Common myeloid progenitor, CD34-positive (primary cell): ENCODE results near the gene SAC3D1.

Experiments used
- CTCF ChIA-PET: fragments of 350-600 bp; sonication (Branson Sonifier 250); formaldehyde crosslinking; loops from one replicate; lab custom pipeline; 2021; ENCODE audit warnings: antibody characterized with exemption; lab: Charles Lee
- POLR2A ChIA-PET: fragments of 350-600 bp; sonication (Branson Sonifier 250); formaldehyde crosslinking; loops from one replicate; lab custom pipeline; 2021; ENCODE audit warnings: antibody characterized with exemption; lab: Charles Lee
- DNase-seq, 3 donors: peaks; one replicate each; pipeline versions ENCODE4 v3.0.0 to v3.0.0-alpha.2; 2013
- H3K27ac ChIP-seq, 2 experiments: 1 replicate in 1 of 2; 2 replicates in 1 of 2; pipeline ENCODE4 v1.7.0; 2013; ENCODE audit warnings: inconsistent platforms in 2 of 2, low read length in 2 of 2, mild to moderate bottlenecking in 2 of 2, low read depth in 1 of 2, moderate library complexity in 1 of 2; ENCODE audit not compliant: severe bottlenecking in 2 of 2, insufficient read depth in 1 of 2, poor library complexity in 1 of 2
- H3K27me3 ChIP-seq, 5 experiments: replicated peaks in 2 of 5; 1 replicate in 3 of 5; 2 replicates in 2 of 5; pipeline versions ENCODE4 v1.6.1 to v1.7.0; 2013; ENCODE audit warnings: low read length in 4 of 5, mild to moderate bottlenecking in 2 of 5, moderate library complexity in 2 of 5, inconsistent platforms in 1 of 5; ENCODE audit not compliant: insufficient read depth in 5 of 5, control insufficient read depth in 4 of 5
- H3K36me3 ChIP-seq, 4 experiments: 1 replicate in 2 of 4; 2 replicates in 2 of 4; pipeline versions ENCODE4 v1.6.1 to v1.7.0; 2013; ENCODE audit warnings: low read length in 3 of 4, control low read depth in 1 of 4, mild to moderate bottlenecking in 1 of 4; ENCODE audit not compliant: control insufficient read depth in 4 of 4, insufficient read depth in 4 of 4
- H3K4me1 ChIP-seq, 4 experiments: 1 replicate in 3 of 4; 2 replicates in 1 of 4; pipeline versions ENCODE4 v1.6.1 to v1.7.1; 2013; ENCODE audit warnings: low read length in 3 of 4, mild to moderate bottlenecking in 3 of 4, control low read depth in 1 of 4, inconsistent platforms in 1 of 4, moderate library complexity in 1 of 4; ENCODE audit not compliant: control insufficient read depth in 4 of 4, insufficient read depth in 4 of 4; ENCODE audit errors: control extremely low read depth in 1 of 4
- H3K4me3 ChIP-seq, 7 experiments: 1 replicate in 4 of 7; 2 replicates in 3 of 7; pipeline versions ENCODE4 v1.5.1 to v1.7.0; 2013; ENCODE audit warnings: mild to moderate bottlenecking in 7 of 7, low read length in 6 of 7, moderate library complexity in 6 of 7, inconsistent platforms in 2 of 7, low read depth in 2 of 7, control low read depth in 1 of 7; ENCODE audit not compliant: insufficient read depth in 4 of 7, control insufficient read depth in 1 of 7; ENCODE audit errors: extremely low read depth in 1 of 7
- H3K9me3 ChIP-seq, 5 experiments: 1 replicate in 4 of 5; 2 replicates in 1 of 5; pipeline versions ENCODE4 v1.6.1 to v1.7.1; 2013; ENCODE audit warnings: low read length in 4 of 5, mild to moderate bottlenecking in 2 of 5, inconsistent platforms in 1 of 5, low read depth in 1 of 5, moderate library complexity in 1 of 5; ENCODE audit not compliant: control insufficient read depth in 4 of 5, insufficient read depth in 2 of 5; ENCODE audit errors: control extremely low read depth in 1 of 5
- WGBS: methylation state at CpG from one replicate; pipeline ENCODE4 v1.1.5; 2013; ENCODE audit not compliant: insufficient coverage; 5-methylcytosine and 5-hydroxymethylcytosine counted together

SAC3D1 gene

DNA sequence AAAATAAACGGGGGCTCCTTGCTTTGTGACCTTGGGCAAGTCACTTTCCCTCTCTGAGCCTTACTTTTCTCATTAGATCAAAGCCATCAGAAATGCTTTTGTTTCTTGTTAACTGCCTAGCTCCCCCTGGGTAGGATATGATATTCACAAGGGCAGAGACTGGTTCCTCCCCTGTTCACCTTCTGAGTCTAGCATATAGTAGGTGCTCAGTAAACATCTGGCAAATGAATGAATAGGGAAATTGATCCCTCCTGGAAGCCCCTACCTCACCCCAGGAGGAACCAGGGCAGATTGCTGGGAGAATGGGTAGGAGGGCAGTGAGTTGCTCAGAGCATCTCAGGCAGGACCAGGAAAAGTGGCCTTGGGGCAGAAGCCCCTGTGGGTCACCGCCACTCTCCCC is 6.6 kb upstream of the SAC3D1 start:
- ChIA-PET CTCF (interaction anchor here (0.8 to 2.3 kb wide), 4 partner anchors 8 to 48 kb away, joined by 3 to 6 read pairs (median 3); no protein-coding TSS in a partner anchor), POLR2A (no interaction called here)
- 100% methylated on average over 2 of the region's 2 CpGs for WGBS
- Histone ChIP-seq H3K27ac (no peak overlapping the region), H3K4me1 (peaks cover 0 to under 1% (median 0%) of the 10 kb centered on the region in 4 experiments), H3K9me3 (no peaks in the 10 kb centered on the region), H3K27me3 (no peaks in the 10 kb centered on the region), H3K4me3 (no peak overlapping the region), H3K36me3 (peaks cover 9 to 48% (median 27%) of the 10 kb centered on the region in 4 experiments)
- DNase-seq, result no peak

DNA sequence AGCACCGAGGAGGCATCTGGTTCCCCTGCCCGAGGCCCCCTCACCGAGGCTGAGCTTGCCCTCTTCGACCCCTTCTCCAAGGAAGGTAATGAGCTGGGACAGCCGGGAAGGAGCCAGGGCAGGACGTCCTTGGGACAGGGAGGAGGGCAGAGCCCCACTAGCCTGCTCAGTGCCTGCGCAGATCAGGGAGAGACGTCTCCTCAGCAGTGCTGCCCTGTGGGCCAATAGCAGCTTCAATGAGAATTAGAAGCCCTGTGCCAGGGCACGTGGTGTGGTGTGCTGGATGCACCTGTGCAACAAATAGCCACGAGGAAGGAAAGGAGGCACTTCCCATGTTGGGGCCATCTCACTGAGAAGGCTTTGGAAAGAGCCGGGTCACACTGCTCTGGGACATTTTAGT is 5.4 kb upstream of the SAC3D1 start:
- Histone ChIP-seq H3K36me3 (peaks cover 9 to 48% (median 29%) of the 10 kb centered on the region in 4 experiments), H3K27me3 (no peaks in the 10 kb centered on the region), H3K4me3 (no peak overlapping the region), H3K27ac (no peak overlapping the region), H3K9me3 (no peaks in the 10 kb centered on the region), H3K4me1 (peaks cover 2 to 11% (median 8%) of the 10 kb centered on the region in 4 experiments)
- DNase-seq, result no peak
- WGBS, result 94% methylated on average over 9 of the region's 11 CpGs
- CTCF ChIA-PET, result interaction anchor here (1.1 to 2.3 kb wide), 4 partner anchors 9 to 39 kb away, joined by 3 to 8 read pairs (median 6); partner anchors contain the start of gene SNX15
- POLR2A ChIA-PET, result no interaction called here

DNA sequence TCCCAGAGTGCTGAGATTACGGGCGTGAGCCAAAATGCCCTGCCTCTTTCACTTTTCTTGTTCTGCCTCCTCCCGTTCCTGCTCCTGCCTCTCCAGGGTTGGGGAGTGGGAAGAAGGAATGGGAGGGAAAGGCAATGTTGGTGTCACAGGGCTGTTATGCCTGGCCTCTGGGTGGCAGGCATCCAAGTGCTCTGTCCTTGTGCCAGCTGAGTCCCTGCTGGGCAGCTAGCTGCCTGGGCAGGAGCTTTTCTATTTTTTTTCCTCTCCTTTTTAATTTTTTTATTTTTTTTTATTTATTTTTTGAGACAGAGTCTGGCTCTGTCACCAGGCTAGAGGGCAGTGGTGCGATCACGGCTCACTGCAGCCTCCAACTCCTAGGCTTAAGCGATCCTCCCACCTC is 4.1 kb upstream of the SAC3D1 start:
- CTCF ChIA-PET, result interaction anchor here (1.2 to 2.2 kb wide), 3 partner anchors 22 to 43 kb away, joined by 3 to 8 read pairs (median 5); partner anchors contain the start of gene ARL2
- no peaks in the 10 kb centered on the region for H3K27me3 ChIP-seq

DNA sequence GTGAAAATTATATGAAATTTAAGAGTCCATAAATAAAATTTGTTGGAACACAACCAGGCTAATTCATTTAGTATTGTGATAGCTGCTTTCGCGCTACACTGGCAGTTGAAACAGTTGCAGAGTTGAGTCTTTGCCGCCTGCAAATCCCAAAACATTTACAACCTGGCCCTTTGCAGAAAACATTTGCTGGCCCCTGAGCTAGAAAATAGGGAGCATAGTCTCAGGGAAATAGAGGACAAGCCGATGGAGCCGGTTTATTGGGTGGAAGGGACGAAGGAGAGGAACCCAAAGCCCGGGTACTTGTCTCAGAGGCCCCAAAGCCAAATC is 527 bp upstream of the SAC3D1 start:
- WGBS, result 40% methylated on average over 7 of the region's 7 CpGs
- Histone ChIP-seq H3K36me3 (peaks cover 9 to 41% (median 30%) of the 10 kb centered on the region in 4 experiments), H3K4me3 (peak overlapping the region; percentile 59 to 85 (median 76)), H3K4me1 (peaks cover 2 to 37% (median 22%) of the 10 kb centered on the region in 4 experiments), H3K27ac (peak overlapping the region in 1 of 2 experiments; percentile 75), H3K9me3 (no peaks in the 10 kb centered on the region), H3K27me3 (no peaks in the 10 kb centered on the region)
- ChIA-PET POLR2A (no interaction called here), CTCF (interaction anchor here (0.7 to 2.9 kb wide), 8 partner anchors 11 to 71 kb away, joined by 3 to 13 read pairs (median 4); partner anchors contain the start of genes ARL2, NAALADL1 and TM7SF2)
- no peak for DNase-seq

More for the DNA sequence above, 4.1 kb upstream of the SAC3D1 start:
- no peak overlapping the region for H3K4me3 ChIP-seq
- H3K27ac ChIP-seq, result no peak overlapping the region
- 95% methylated on average over 3 of the region's 6 CpGs for WGBS
- POLR2A ChIA-PET, result no interaction called here
- no peaks in the 10 kb centered on the region for H3K9me3 ChIP-seq
- no peak for DNase-seq
- H3K4me1 ChIP-seq, result peaks cover 2 to 17% (median 16%) of the 10 kb centered on the region in 4 experiments
- H3K36me3 ChIP-seq, result peaks cover 9 to 46% (median 29%) of the 10 kb centered on the region in 4 experiments

DNA sequence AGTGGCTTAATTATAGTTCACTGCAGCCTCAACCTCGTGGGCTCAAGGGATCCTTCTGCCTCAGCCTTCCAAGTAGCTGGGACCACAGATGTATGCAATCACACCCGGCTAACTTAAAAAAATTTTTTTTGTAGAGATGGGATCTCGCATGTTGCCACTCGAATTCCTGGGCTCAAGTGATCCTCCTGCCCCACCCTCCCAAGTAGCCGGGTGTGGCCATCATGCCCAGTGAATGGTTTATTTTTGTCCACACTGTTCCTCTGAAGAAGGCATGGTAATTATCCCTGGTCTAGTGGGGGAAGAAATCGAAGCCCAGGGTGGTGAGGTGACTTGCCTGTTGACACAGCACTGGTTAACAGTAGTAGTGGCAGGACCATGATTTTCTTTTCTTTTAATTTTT is 1.9 kb downstream of the SAC3D1 start:
- Histone ChIP-seq H3K36me3 (peaks cover 8 to 36% (median 23%) of the 10 kb centered on the region in 4 experiments), H3K9me3 (no peaks in the 10 kb centered on the region), H3K4me3 (peak overlapping the region in 1 of 7 experiments; percentile 81), H3K4me1 (peaks cover 4 to 51% (median 43%) of the 10 kb centered on the region in 4 experiments), H3K27me3 (no peaks in the 10 kb centered on the region), H3K27ac (no peak overlapping the region)
- CTCF ChIA-PET, result interaction anchor here (0.8 to 2.5 kb wide), 4 partner anchors 9 to 34 kb away, joined by 3 to 7 read pairs (median 5); partner anchors contain the start of gene NAALADL1
- 100% methylated on average over 5 of the region's 6 CpGs for WGBS
- DNase-seq, result no peak
- POLR2A ChIA-PET, result no interaction called here

DNA sequence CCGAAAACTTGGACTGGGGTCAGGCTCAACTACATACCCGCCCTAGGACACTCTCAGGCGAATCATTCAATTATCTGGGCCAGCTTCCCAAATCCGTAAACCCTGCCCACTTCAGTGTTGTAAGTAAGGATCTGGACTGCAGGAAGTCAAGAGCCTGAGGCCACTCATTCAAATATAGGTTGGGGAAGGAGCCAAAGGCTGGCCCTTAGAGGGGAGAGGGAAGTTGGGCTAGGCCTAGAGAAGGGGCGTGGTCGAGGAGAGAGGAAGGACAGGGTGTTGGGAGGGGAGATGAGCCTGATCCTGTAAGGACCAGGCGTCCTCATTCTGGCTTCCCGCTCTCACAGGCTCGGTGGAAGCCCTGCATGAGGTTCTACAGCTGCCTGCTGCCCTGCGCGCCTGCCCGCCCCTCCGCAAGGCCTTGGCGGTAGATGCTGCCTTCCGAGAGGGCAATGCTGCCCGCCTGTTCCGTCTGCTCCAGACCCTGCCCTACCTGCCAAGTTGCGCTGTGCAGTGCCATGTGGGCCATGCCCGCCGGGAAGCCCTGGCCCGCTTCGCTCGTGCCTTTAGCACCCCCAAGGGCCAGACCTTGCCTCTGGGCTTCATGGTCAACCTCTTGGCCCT is 3.0 kb downstream of the SAC3D1 start:
- Histone ChIP-seq H3K9me3 (no peaks in the 10 kb centered on the region), H3K36me3 (peaks cover 5 to 28% (median 18%) of the 10 kb centered on the region in 4 experiments), H3K4me3 (no peak overlapping the region), H3K4me1 (peaks cover 4 to 54% (median 47%) of the 10 kb centered on the region in 4 experiments), H3K27me3 (no peaks in the 10 kb centered on the region), H3K27ac (no peak overlapping the region)
- POLR2A ChIA-PET, result no interaction called here
- no peak for DNase-seq
- CTCF ChIA-PET, result interaction anchor here (1.5 kb wide), 1 partner anchor 25 kb away, joined by 3 read pairs; no protein-coding TSS in a partner anchor
- WGBS, result 95% methylated on average over 20 of the region's 23 CpGs

DNA sequence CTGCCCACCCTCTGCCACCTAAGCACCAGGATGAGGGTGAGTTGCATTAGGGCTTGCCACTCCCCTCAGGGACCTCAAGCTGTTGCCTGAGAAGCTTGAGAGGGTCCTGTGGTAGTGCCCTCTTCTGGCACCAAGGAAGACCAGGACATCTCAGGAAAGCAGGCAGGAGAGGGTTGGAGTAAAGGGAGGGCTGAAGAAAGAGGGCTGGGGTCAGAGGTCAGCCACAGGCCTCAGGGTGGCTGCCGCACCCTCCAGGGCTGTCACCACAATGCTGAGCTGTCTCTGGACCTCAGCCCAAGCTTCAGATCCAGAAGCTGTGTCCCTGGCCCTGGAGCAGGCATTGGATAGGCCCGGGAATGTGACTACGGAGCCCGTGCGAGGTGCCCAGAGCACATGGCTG is 4.1 kb downstream of the SAC3D1 start:
- Histone ChIP-seq H3K9me3 (no peaks in the 10 kb centered on the region), H3K4me3 (no peak overlapping the region), H3K27ac (no peak overlapping the region), H3K36me3 (peaks cover 5 to 26% (median 17%) of the 10 kb centered on the region in 4 experiments), H3K27me3 (no peaks in the 10 kb centered on the region), H3K4me1 (peaks cover 4 to 51% (median 42%) of the 10 kb centered on the region in 4 experiments)
- 100% methylated on average over 4 of the region's 5 CpGs for WGBS
- no peak for DNase-seq
- ChIA-PET CTCF (interaction anchor here (1.0 to 1.6 kb wide), 2 partner anchors 18 to 33 kb away, joined by 3 to 4 read pairs; no protein-coding TSS in a partner anchor), POLR2A (no interaction called here)
